Measurements from ENCODE around the gene ALDH7A1. TPM values are rescaled to one million over a fixed set of nuclear protein-coding genes. Genes with fewer than 3 reads are reported as not detected.
"Not testable (repeated sequence)": the region's sequence is repeated elsewhere in the genome, so short reads cannot be mapped to it uniquely, and the experiment has no call there.

Gene ALDH7A1
- total RNA-seq, 2 experiments from 2014 or later, result 1.6 to 2.1 TPM

DNA sequence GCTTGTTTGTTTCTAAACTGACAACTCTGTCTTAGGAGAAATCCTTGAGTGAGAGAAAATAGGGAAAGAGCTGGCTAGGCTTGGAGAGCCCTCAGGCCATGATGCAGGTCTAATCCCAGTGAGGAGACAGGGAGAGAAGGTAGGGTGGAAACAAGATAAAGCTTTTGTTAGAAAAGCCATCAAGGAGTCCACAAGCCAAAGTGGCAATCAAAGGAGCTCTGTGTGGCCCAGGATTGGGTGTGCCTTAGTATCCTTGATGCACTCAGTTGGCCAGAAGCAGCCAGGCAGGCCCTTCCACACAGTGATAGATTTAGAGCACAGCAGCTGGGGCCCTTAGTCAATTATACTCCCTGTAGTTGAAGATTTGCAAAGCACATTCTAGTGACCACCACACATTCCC is 73.9 kb downstream of the ALDH7A1 start:
- H3K9me3 Mint-ChIP-seq, result no peaks in the 10 kb centered on the region
- no peaks in the 10 kb centered on the region for H3K27me3 Mint-ChIP-seq
- no peak overlapping the region for H3K27ac ChIP-seq (ENCODE audit: low read depth in 1 of 2, low read length in 2 of 2)
- intact Hi-C loops (cut with DNase I, micrococcal nuclease), result no loop called here
- H3K27ac Mint-ChIP-seq, result no peak overlapping the region
- no peaks in the 10 kb centered on the region for H3K9me3 ChIP-seq (ENCODE audit: control insufficient read depth in 1 of 2, insufficient read depth in 1 of 2, low read length in 2 of 2)
- H3K36me3 ChIP-seq (ENCODE audit: insufficient read depth, low read length), result no peaks in the 10 kb centered on the region
- ATAC-seq (ENCODE audit: poor library complexity) (no peak), DNase-seq (no peak)
- no peaks in the 10 kb centered on the region for H3K27me3 ChIP-seq (ENCODE audit: control insufficient read depth in 1 of 2, insufficient read depth in 2 of 2, low read length in 2 of 2)
- H3K4me1 Mint-ChIP-seq (ENCODE audit: low read depth), result no peaks in the 10 kb centered on the region
- ChIA-PET POLR2A (no interaction called here), CTCF (no interaction called here)
- no peak overlapping the region for H3K4me3 ChIP-seq (ENCODE audit: low read length)
- no peak overlapping the region for H3K4me3 Mint-ChIP-seq
- TF ChIP-seq, protein P1, sequence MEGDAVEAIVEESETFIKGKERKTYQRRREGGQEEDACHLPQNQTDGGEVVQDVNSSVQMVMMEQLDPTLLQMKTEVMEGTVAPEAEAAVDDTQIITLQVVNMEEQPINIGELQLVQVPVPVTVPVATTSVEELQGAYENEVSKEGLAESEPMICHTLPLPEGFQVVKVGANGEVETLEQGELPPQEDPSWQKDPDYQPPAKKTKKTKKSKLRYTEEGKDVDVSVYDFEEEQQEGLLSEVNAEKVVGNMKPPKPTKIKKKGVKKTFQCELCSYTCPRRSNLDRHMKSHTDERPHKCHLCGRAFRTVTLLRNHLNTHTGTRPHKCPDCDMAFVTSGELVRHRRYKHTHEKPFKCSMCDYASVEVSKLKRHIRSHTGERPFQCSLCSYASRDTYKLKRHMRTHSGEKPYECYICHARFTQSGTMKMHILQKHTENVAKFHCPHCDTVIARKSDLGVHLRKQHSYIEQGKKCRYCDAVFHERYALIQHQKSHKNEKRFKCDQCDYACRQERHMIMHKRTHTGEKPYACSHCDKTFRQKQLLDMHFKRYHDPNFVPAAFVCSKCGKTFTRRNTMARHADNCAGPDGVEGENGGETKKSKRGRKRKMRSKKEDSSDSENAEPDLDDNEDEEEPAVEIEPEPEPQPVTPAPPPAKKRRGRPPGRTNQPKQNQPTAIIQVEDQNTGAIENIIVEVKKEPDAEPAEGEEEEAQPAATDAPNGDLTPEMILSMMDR (IDR thresholded peaks at IDR 0.05), result no peak
- H3K4me1 ChIP-seq (ENCODE audit: insufficient read depth, low read length), result peaks cover 2% of the 10 kb centered on the region
- no peaks in the 10 kb centered on the region for H3K36me3 Mint-ChIP-seq (ENCODE audit: low read depth)

DNA sequence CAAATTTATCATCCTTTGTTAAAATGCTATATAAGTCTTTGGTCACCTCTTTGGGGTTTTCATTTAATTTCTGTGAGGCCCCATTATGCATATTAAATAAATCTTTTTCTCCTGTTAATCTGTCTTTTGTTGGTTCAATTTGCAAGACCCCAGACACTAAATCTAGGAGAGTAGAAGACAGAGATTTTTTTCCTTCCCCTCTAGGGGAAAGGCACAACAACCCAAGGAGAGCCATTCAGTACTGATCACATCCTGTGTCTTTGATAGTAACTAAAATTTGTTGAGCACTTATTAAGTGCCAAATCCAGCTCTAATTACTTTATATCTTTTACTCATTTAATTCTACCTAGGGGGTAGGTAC is 74.4 kb downstream of the ALDH7A1 start:
- H3K36me3 Mint-ChIP-seq (ENCODE audit: low read depth), result no peaks in the 10 kb centered on the region
- no peak for ATAC-seq (ENCODE audit: poor library complexity)
- TF ChIP-seq, protein P1 (IDR thresholded peaks at IDR 0.05), result no peak
- POLR2A ChIA-PET, result no interaction called here
- no peaks in the 10 kb centered on the region for H3K9me3 Mint-ChIP-seq
- H3K27ac Mint-ChIP-seq, result no peak overlapping the region
- no peaks in the 10 kb centered on the region for H3K4me1 Mint-ChIP-seq (ENCODE audit: low read depth)
- Histone ChIP-seq H3K27me3 (ENCODE audit: control insufficient read depth in 1 of 2, insufficient read depth in 2 of 2, low read length in 2 of 2) (no peaks in the 10 kb centered on the region), H3K9me3 (ENCODE audit: control insufficient read depth in 1 of 2, insufficient read depth in 1 of 2, low read length in 2 of 2) (no peaks in the 10 kb centered on the region), H3K4me1 (ENCODE audit: insufficient read depth, low read length) (peaks cover 2% of the 10 kb centered on the region), H3K36me3 (ENCODE audit: insufficient read depth, low read length) (no peaks in the 10 kb centered on the region), H3K4me3 (ENCODE audit: low read length) (no peak overlapping the region), H3K27ac (ENCODE audit: low read depth in 1 of 2, low read length in 2 of 2) (no peak overlapping the region)
- intact Hi-C loops (cut with DNase I, micrococcal nuclease), result no loop called here
- CTCF ChIA-PET, result no interaction called here
- H3K27me3 Mint-ChIP-seq, result no peaks in the 10 kb centered on the region
- no peak for DNase-seq
- no peak overlapping the region for H3K4me3 Mint-ChIP-seq

DNA sequence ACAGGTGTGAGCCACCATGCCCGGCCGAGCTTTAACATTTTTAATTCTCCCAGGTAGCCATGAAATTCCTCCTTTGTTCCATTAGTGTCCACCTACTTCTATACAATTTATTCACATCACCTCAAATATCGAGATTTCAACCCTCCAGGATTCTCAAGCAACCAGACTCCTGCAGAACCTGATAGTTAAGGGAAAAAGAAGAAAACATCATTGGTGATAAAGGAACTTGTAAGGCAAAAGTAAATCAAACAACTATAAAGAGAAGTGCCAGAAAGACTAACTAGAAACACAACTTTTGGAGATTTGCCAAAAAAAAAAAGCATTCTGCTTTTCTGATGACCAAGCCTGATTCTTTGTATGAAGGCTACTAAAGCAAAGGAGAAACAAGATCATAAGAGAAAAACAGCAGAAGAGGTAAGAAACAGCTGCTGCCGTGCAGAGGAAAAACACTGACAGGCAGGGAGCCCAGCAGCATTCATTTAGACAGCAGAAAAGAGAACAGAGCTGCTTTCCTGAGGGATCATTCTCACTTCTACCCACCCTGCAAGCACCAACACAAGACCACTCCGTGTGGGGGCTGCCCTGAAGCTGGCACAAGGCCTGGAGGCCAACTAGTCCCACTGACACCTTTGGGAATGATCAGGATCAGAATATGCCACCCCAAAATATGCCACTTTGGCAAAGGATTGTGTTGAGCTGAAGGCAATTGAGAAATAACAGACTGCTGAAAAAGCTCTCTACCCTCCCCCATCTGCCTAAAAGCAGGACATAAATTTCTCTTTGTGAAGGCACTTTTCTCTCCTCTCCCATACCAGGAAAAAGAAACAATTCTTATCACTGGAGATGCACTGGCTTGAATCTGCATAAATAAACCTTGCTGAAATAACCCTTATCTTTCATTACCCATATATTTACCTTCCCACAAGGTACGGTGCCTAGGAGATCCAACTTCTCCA is 75.1 kb downstream of the ALDH7A1 start:
- ATAC-seq (ENCODE audit: poor library complexity), result no peak
- TF ChIP-seq, protein P1 (IDR thresholded peaks at IDR 0.05), result no peak
- no peaks in the 10 kb centered on the region for H3K9me3 ChIP-seq (ENCODE audit: control insufficient read depth in 1 of 2, insufficient read depth in 1 of 2, low read length in 2 of 2)
- H3K4me3 ChIP-seq (ENCODE audit: low read length), result no peak overlapping the region
- H3K27me3 Mint-ChIP-seq, result no peaks in the 10 kb centered on the region
- H3K36me3 Mint-ChIP-seq (ENCODE audit: low read depth), result no peaks in the 10 kb centered on the region
- peaks cover 2% of the 10 kb centered on the region for H3K4me1 ChIP-seq (ENCODE audit: insufficient read depth, low read length)
- CTCF ChIA-PET, result no interaction called here
- no peaks in the 10 kb centered on the region for H3K36me3 ChIP-seq (ENCODE audit: insufficient read depth, low read length)
- H3K9me3 Mint-ChIP-seq, result no peaks in the 10 kb centered on the region
- DNase-seq, result no peak
- POLR2A ChIA-PET, result no interaction called here
- H3K27ac Mint-ChIP-seq, result no peak overlapping the region
- no peaks in the 10 kb centered on the region for H3K4me1 Mint-ChIP-seq (ENCODE audit: low read depth)
- H3K27ac ChIP-seq (ENCODE audit: low read depth in 1 of 2, low read length in 2 of 2), result no peak overlapping the region
- H3K4me3 Mint-ChIP-seq, result no peak overlapping the region
- no peaks in the 10 kb centered on the region for H3K27me3 ChIP-seq (ENCODE audit: control insufficient read depth in 1 of 2, insufficient read depth in 2 of 2, low read length in 2 of 2)
- intact Hi-C loops (cut with DNase I, micrococcal nuclease), result no loop called here

DNA sequence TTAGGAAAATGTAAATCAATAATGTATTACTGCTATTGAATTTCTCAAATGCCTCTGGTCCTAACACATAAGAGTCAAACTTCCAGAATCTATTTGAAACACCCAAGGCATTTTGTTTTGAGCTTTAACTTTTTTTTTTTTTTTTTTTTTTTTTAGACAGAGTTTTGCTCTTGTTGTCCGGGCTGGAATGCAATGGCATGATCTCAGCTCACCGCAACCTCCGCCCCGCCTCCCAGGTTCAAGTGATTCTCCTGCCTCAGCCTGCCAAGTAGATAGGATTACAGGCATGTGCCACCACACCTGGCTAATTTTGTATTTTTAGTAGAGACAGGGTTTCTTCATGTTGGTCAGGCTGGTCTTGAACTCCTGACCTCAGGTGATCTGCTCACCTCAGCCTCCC is 75.8 kb downstream of the ALDH7A1 start:
- CTCF ChIA-PET; POLR2A ChIA-PET; H3K27me3 Mint-ChIP-seq; H3K9me3 ChIP-seq (ENCODE audit: control insufficient read depth in 1 of 2, insufficient read depth in 1 of 2, low read length in 2 of 2); H3K36me3 ChIP-seq (ENCODE audit: insufficient read depth, low read length); H3K27me3 ChIP-seq (ENCODE audit: control insufficient read depth in 1 of 2, insufficient read depth in 2 of 2, low read length in 2 of 2); H3K4me1 Mint-ChIP-seq (ENCODE audit: low read depth); H3K9me3 Mint-ChIP-seq; H3K4me3 ChIP-seq (ENCODE audit: low read length); H3K4me1 ChIP-seq (ENCODE audit: insufficient read depth, low read length); H3K4me3 Mint-ChIP-seq; DNase-seq; H3K36me3 Mint-ChIP-seq (ENCODE audit: low read depth); H3K27ac Mint-ChIP-seq; H3K27ac ChIP-seq (ENCODE audit: low read depth in 1 of 2, low read length in 2 of 2); intact Hi-C loops (cut with DNase I, micrococcal nuclease); ATAC-seq (ENCODE audit: poor library complexity): not testable (repeated sequence)
